HAP-1 (cell line): Measurements from ENCODE around the gene TMED1.
"Not testable (repeated sequence)": the region's sequence is repeated elsewhere in the genome, so short reads cannot be mapped to it uniquely, and the experiment has no call there.

ENCODE experiments used
- DNase-seq, 2 experiments: peaks; one replicate each; pipeline ENCODE4 v3.0.0-alpha.2; 2016 to 2020; ENCODE audit warnings: low spot score in 2 of 2
- H3K27me3 ChIP-seq: fragments of 250-450 bp; sonication (Bioruptor Pico); 2 replicates; pipeline ENCODE4 v1.5.1; 2020; ENCODE audit warnings: low read depth, mild to moderate bottlenecking, moderate library complexity
- H3K36me3 ChIP-seq: fragments of 250-450 bp; sonication (Bioruptor Pico); replicated peaks from 2 replicates; pipeline ENCODE4 v1.5.1; 2020; ENCODE audit warnings: mild to moderate bottlenecking
- H3K4me1 ChIP-seq: fragments of 250-450 bp; sonication (Bioruptor Pico); 2 replicates; pipeline ENCODE4 v1.5.1; 2020; ENCODE audit warnings: mild to moderate bottlenecking
- H3K4me3 ChIP-seq: fragments of 250-450 bp; sonication (Bioruptor Pico); 2 replicates; pipeline ENCODE4 v1.5.1; 2020; ENCODE audit warnings: mild to moderate bottlenecking, moderate library complexity
- H3K9me3 ChIP-seq: fragments of 250-450 bp; sonication (Bioruptor Pico); 2 replicates; pipeline ENCODE4 v1.5.1; 2020; ENCODE audit warnings: mild to moderate bottlenecking, moderate library complexity
- in situ Hi-C: fragments of 300-500 bp; cut with MboI; formaldehyde crosslinking; loops from 3 replicates; pipeline ENCODE4 v1.14.3; 2020; ENCODE audit warnings: low sequenced_read_pairs, inconsistent platforms, mixed read lengths

TMED1 gene

DNA sequence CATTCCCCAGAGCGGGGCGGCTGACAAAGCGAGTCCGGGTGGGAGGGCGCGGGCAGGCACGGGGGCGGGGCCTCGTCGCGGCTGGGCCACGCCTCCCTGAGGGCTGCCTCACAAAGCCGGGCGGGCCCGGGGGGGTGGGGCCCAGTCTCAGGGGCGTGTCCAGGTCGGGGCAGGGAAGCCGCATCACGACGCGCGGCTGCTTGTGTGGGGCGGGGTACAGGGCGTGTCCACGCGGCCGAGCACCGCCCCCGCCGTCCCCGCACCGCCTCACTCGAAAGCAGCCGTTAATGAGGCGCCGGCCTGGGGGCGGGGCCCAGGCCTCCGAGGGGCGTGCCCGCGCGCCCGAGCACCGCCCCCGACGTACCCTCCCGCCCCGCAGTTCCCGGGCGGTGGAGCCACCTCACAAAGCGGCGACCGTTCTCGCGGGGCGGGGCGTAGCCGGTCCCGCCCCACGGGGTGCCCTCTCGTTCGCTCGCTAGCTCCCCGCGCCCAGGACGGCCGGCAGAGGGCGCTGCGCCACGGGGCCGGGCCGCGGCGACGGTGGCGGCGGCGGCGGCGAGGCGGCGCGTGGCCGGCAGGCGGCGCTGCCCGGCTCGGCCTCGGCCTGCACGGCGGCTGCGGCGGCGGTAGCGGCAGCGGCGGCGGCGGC, 35.1 kb upstream of the TMED1 start, which contains the start of gene CARM1:
TSS of gene CARM1 (plus strand) at position 599 of the 649 bp plus-strand sequence. CDS start 150 bp downstream, outside the sequence.
- in situ Hi-C loops = no loop called here
- DNase-seq = peak; percentile 90 to 98
- H3K4me1 ChIP-seq = peaks cover 7% of the 10 kb centered on the region
- peaks cover 6% of the 10 kb centered on the region for H3K36me3 ChIP-seq
- no peaks in the 10 kb centered on the region for H3K9me3 ChIP-seq
- H3K27me3 ChIP-seq = no peaks in the 10 kb centered on the region
- peak within 1 kb of the TSS; percentile 65 for H3K4me3 ChIP-seq

DNA sequence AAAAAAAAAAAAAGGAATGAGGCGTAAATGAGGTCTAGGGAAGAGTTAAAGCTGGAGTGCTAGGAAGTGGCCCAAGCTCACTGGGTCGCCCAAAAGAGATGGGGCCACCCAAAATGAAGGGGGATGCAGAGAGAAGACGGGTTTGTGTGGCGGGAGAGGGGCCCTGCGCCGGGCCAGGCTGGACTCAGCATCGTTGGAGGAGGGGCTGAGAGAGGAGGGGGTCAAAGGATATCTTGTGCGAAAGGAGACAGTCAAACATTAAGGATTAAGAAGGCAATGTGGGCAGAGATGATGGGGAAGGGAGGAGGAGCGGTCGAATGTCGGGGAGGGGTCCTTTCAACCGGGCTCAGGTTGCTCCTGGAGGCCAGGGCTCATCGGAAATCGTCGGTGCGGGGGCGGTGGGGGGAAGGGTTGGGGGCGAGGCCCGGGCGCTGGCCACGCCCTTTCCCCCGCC, 34.5 kb upstream of the TMED1 start:
- Histone ChIP-seq H3K4me1 (peaks cover 7% of the 10 kb centered on the region), H3K36me3 (peaks cover 6% of the 10 kb centered on the region), H3K4me3 (peak overlapping the region; percentile 29), H3K27me3 (no peaks in the 10 kb centered on the region), H3K9me3 (no peaks in the 10 kb centered on the region)
- no peak for DNase-seq
- in situ Hi-C loops = no loop called here

DNA sequence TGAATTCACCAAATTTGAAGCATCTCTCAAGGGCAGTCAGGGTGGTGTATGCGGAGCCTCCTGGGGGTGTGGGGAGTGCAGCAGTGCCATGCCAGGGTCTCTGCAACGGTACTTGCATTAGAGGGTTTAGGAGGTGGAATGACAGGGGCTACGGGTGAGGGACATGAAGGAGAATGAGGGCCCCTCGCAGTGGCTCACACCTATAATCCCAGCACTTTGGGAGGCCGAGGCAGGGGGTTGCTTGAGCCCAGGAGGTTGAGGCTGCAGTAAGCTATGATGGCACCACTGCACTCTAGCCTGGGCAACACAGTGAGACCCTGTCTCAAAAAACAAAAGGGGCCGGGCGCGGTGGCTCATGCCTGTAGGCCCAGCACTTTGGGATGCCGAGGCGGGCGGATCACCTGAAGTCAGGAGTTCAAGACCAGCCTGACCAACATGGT, 33.9 kb upstream of the TMED1 start:
- DNase-seq, in situ Hi-C loops, H3K4me3 ChIP-seq: not testable (repeated sequence)

DNA sequence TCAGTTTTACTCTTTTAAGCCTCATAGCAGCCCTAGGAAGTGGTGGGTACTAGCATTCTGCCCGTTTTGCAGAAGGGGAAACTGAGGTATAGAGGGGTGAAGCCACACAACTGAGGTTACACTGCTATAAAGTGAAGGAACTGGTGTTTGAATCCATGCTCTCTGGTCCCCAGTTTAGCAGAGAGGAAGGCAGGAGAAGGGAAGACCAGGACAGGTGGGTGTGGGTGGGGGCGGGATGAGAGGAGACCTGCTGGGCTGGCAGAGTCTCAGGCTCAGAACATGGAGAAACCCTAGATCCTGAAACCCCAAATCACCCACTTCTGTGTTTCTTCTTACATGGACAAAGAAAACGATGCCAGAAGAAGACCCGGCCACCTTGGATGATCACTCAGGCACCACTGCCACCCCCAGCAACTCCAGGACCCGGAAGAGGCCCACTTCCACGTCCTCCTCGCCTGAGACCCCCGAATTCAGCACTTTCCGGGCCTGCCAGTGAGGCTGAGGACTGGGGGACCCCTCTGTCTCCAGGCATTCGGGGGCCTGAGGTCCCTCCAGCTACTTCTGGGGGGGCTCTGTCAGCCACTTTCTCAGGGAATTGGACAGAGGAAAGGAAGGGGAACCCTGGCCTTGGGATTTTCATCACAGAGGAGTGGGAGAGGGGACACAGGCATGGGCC, 33.0 kb upstream of the TMED1 start:
- in situ Hi-C loops = no loop called here
- H3K9me3 ChIP-seq = no peaks in the 10 kb centered on the region
- no peak for DNase-seq
- H3K4me3 ChIP-seq = no peak overlapping the region
- no peaks in the 10 kb centered on the region; the same call in 1 of the 2 replicates for H3K36me3 ChIP-seq
- H3K4me1 ChIP-seq = peaks cover 6% of the 10 kb centered on the region
- no peaks in the 10 kb centered on the region for H3K27me3 ChIP-seq

More for the DNA sequence above, 33.9 kb upstream of the TMED1 start:
- not testable (repeated sequence) for H3K27me3 ChIP-seq, H3K4me1 ChIP-seq, H3K36me3 ChIP-seq, H3K9me3 ChIP-seq

DNA sequence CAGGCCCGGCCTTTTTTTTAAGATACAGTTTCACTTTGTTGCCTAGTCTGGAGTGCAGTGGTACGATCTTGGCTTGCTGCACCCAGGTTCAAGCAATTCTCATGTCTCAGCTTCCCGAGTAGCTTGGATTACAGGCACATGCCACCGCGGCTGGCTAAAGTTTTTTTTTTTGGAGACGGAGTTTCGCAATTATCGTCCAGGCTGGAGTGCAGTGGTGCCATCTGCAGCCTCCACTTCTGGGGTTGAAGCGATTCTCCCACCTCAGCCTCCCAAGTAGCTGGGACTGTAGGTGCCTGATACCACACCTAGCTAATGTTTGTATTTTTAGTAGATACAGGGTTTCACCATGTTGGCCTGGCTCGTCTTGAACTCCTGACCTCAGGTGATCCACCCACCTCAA, 30.5 kb upstream of the TMED1 start:
- Histone ChIP-seq H3K4me3 (no peak overlapping the region), H3K27me3 (no peaks in the 10 kb centered on the region), H3K4me1 (no peaks in the 10 kb centered on the region; the same call in 1 of the 2 replicates), H3K36me3 (no peaks in the 10 kb centered on the region), H3K9me3 (no peaks in the 10 kb centered on the region)
- DNase-seq = no peak
- in situ Hi-C loops = no loop called here

DNA sequence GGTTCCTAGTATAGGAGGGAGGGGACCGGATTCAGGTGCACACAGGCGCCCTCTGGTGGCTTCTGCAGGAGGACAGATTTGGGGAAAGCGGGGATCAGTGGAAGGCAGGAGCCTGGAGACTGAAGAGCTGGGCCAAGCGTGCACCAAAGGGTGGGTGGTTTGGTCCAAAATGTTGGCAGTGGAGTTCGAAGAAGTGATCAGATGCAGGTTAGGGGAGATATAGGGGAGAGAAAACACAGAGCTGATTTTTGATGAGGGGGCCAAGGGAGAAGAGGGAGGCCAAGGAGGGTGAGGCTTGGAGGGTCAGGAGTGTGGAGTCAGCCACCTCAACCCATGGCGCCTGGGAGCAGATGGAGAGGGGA, 28.5 kb upstream of the TMED1 start:
- peak; percentile 80 to 93 for DNase-seq

DNA sequence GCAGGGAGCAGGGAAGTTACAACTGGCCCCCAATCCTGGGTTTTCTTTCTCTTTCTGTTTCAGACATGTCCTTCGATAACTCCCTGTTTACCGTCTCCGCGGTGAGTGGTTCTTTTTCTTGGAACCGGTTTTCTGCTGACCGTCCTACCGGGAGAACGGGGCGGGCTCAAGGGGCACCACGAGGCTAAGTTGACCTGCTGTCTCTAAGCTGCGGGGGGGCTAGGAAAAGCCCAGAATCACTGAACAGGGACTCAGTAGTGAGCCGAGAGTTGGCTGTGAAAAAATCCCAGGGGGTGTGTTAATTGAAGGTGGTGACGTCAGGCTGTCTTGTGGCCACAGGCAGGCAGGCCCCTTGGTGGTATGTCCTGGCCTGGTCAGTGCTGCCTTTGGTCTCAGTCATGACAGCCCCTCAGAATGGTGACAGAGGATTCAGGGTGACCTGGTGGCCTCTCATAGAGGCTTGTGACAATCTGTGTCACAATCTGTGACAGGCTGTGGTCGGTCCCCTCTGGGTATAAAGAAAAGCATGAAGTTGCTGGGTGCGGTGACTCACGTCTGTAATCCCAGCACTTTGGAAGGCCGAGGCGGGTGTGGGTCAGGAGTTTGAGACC, 27.2 kb upstream of the TMED1 start:
- in situ Hi-C loops = no loop called here
- Histone ChIP-seq H3K27me3 (no peaks in the 10 kb centered on the region), H3K36me3 (no peaks in the 10 kb centered on the region), H3K4me1 (no peaks in the 10 kb centered on the region), H3K4me3 (no peak overlapping the region), H3K9me3 (no peaks in the 10 kb centered on the region)
- no peak for DNase-seq

More for the DNA sequence above, 28.5 kb upstream of the TMED1 start:
- Histone ChIP-seq H3K4me1 (no peaks in the 10 kb centered on the region), H3K27me3 (no peaks in the 10 kb centered on the region), H3K9me3 (no peaks in the 10 kb centered on the region), H3K36me3 (no peaks in the 10 kb centered on the region), H3K4me3 (no peak overlapping the region)
- in situ Hi-C loops = no loop called here

DNA sequence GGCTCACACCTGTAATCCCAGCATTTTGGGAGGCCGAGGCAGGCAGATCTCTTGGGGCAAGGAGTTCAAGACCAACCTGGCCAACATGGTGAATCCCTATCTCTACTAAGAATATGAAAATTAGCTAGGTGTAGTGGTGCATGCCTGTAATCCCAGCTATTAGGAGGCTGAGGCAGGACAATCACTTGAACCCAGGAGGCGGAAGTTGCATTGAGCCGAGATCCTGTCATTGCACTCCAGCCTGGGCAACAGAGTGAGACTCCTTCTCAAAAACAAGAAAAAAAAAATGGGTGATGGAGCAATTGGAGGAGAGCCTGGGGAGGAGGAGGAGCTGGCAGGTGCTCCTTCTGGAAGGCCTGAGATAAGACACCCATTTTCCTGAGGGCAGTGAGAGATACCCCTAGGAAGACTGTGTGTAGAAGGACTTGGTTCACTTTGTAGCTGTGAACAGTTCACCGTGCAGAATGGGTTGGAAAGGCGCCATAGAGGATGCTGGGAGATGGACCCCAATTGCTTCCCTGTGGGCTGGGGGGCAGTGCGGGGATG, 26.6 kb upstream of the TMED1 start:
- H3K9me3 ChIP-seq = no peaks in the 10 kb centered on the region
- H3K4me1 ChIP-seq = no peaks in the 10 kb centered on the region
- no peak overlapping the region for H3K4me3 ChIP-seq
- DNase-seq = no peak
- in situ Hi-C loops = no loop called here
- no peaks in the 10 kb centered on the region for H3K27me3 ChIP-seq
- no peaks in the 10 kb centered on the region for H3K36me3 ChIP-seq

DNA sequence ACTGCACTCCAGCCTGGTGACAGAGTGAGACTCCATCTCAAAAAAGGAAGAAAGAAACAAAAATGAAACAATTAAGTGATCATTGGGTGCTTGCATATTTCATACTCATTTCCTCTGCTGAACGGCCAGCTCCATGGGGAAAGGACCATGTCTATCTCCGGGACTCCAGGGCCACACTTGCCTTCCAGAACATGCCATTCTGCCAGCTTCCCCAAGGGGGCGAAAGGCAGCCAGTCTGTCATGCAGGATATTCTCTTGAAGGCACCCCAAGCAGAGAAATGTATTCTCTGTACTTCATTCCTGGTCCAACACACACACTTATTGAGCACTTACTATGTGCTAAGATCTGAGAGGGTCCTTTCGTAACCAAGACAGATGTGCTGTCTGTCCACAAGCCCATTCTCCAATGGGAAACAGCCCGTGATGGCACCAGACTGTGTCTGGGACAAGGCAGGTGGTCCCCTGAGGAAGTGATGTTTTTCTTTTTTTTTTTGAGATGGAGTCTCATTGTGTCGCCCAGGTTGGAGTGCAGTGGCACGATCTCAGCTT, 25.2 kb upstream of the TMED1 start:
- in situ Hi-C loops = no loop called here

DNA sequence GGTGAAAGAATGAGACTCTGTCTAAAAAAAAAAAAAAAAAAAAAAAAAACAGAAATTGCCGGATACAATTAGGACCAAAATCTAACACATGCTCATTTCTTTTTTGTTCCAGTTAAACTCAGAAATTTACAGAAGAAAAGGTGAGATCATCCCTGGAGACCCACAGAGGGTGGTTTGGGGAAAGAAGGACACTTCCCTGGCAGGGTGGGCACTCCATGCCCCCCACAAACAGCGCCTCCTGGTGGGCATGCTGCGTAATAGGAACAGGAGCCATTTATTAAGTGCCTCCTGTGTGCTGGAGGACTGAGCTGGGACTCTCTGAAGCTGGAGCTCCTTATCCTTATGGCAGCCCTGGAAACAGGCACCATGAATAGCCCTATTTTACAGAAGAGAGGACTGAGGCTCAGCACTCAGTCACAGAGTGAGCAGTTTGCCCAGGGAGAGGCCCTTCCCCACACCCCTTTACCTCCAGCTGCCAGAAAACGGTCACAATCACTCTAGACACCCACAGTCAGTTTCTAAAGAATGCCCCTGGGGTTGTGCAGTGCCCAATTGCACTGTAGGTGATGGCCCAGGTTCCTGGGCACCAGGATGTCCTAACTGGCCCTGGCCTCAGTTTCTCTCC, 22.3 kb upstream of the TMED1 start:
- peak in 1 of 2 experiments; percentile 58 for DNase-seq
- no peaks in the 10 kb centered on the region for H3K9me3 ChIP-seq
- no peaks in the 10 kb centered on the region for H3K36me3 ChIP-seq
- in situ Hi-C loops = no loop called here
- H3K4me1 ChIP-seq = no peaks in the 10 kb centered on the region
- no peaks in the 10 kb centered on the region for H3K27me3 ChIP-seq
- H3K4me3 ChIP-seq = no peak overlapping the region

More for the DNA sequence above, 25.2 kb upstream of the TMED1 start:
- no peaks in the 10 kb centered on the region for H3K9me3 ChIP-seq
- H3K27me3 ChIP-seq = no peaks in the 10 kb centered on the region
- DNase-seq = peak; percentile 26 to 71
- no peaks in the 10 kb centered on the region for H3K36me3 ChIP-seq
- no peak overlapping the region for H3K4me3 ChIP-seq
- H3K4me1 ChIP-seq = no peaks in the 10 kb centered on the region

DNA sequence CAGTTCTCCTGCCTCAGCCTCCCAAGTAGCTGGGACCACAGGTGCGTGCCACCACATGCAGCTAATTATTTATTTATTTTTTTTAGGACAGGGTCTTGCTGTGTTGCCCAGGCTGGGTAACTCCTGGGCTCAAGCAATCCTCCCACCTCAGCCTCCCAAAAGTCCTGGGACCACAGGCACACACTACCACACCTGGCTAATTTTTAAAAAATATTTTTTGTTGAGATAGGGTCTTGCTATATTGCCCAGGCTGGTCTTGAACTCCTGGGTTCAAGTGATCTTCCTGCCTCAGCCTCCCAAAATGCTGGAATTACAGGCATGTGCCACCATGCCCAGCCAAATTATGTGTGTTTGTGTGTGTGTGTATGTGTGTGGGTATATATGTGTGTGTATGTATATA, 20.9 kb upstream of the TMED1 start:
- H3K4me1 ChIP-seq, in situ Hi-C loops, DNase-seq, H3K27me3 ChIP-seq, H3K9me3 ChIP-seq, H3K4me3 ChIP-seq, H3K36me3 ChIP-seq: not testable (repeated sequence)

DNA sequence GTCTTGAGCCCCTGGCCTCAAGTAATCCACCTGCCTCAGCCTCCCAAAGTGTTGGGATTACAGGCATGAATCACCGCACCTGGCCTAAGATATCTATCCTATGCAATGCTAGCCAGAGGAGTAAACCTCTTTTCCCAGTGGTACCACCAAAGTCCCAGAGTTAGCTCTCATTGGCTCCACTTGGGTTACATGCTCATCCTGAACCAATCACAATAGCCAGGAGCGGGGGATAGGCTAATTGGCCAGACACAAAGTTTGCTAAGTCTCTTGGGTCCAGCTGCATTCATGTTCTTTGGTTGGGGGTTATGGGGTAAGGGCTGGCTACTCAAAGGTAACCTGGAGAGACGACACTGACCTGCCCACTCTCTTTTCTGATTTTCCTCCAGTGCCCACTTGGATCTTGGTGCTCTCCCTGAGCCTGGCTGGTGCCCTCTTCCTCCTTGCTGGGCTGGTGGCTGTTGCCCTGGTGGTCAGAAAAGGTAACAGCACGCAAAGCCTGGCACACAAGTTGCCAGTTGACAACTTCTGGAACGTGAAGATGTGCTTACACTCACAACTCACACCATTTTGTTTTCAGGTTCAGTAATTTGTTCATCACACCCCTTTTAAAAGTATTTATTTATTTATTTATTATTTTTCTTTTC, 20.0 kb upstream of the TMED1 start:
- Histone ChIP-seq H3K27me3 (no peaks in the 10 kb centered on the region), H3K4me1 (no peaks in the 10 kb centered on the region), H3K9me3 (no peaks in the 10 kb centered on the region), H3K36me3 (no peaks in the 10 kb centered on the region), H3K4me3 (no peak overlapping the region)
- peak in 1 of 2 experiments; percentile 55 for DNase-seq
- in situ Hi-C loops = no loop called here
